Tibial nerve (tissue), 4 donors: ENCODE measurements around the gene PARP16. TPM values are rescaled to one million over a fixed set of nuclear protein-coding genes. Genes with fewer than 3 reads are reported as not detected.

ENCODE experiments used
- DNase-seq, 2 donors: peaks; one replicate each; pipeline ENCODE4 v3.0.0-alpha.2; 2019; ENCODE audit warnings: low spot score in 2 of 2
- H3K27ac ChIP-seq, 4 donors: fragments of 200-600 bp; sonication (generic) in 3 of 4; one replicate each; pipeline ENCODE4 v1.5.1; 2017 to 2019; ENCODE audit warnings: mild to moderate bottlenecking in 1 of 4
- H3K27me3 ChIP-seq, 2 donors: fragments of 200-600 bp; sonication (generic) in 1 of 2; one replicate each; pipeline versions ENCODE4 v1.5.1 to v1.6.0; 2017 to 2019
- H3K36me3 ChIP-seq, 3 donors: fragments of 200-600 bp; sonication (generic); one replicate each; pipeline ENCODE4 v1.5.1; 2018 to 2019
- H3K4me1 ChIP-seq, 4 donors: fragments of 200-600 bp; sonication (generic) in 3 of 4; one replicate each; pipeline ENCODE4 v1.5.1; 2017 to 2019
- H3K4me3 ChIP-seq, 4 donors: fragments of 200-600 bp; sonication (generic) in 3 of 4; one replicate each; pipeline ENCODE4 v1.5.1; 2017 to 2019; ENCODE audit warnings: mild to moderate bottlenecking in 1 of 4, moderate library complexity in 1 of 4
- H3K9me3 ChIP-seq, 4 donors: fragments of 200-600 bp; sonication (generic) in 3 of 4; one replicate each; pipeline ENCODE4 v1.5.1; 2017 to 2019
- CTCF ChIP-seq, 5 experiments: fragments of 200-600 bp in 3 of 5; fragments of 450-650 bp in 2 of 5; sonication (generic) in 3 of 5; IDR thresholded peaks; one replicate each; pipeline ENCODE4 v1.5.1; 2016 to 2019; ENCODE audit warnings: antibody characterized with exemption in 5 of 5, mild to moderate bottlenecking in 3 of 5, moderate library complexity in 2 of 5
- EP300 ChIP-seq, 2 donors: sonication (generic); formaldehyde crosslinking; IDR thresholded peaks; one replicate each; pipeline ENCODE4 v1.6.1; 2017; ENCODE audit warnings: antibody characterized with exemption in 2 of 2, mild to moderate bottlenecking in 1 of 2
- POLR2A ChIP-seq, 2 donors: fragments of 450-650 bp; IDR thresholded peaks; one replicate each; pipeline ENCODE4 v1.6.1; 2017; ENCODE audit warnings: antibody characterized with exemption in 2 of 2, mild to moderate bottlenecking in 2 of 2, moderate library complexity in 2 of 2
- WGBS, 2 donors: methylation state at CpG; one replicate each; pipeline ENCODE4 v1.1.5; 2018; 5-methylcytosine and 5-hydroxymethylcytosine counted together
- small RNA-seq: library from RNA; depleted of rRNA; stranded (forward); fragments of <200 nt; gene quantifications from one replicate; pipeline ENCODE3, GENCODE V24; 2016
- total RNA-seq, 4 donors: library from RNA; depleted of rRNA; stranded (reverse); fragments of >200 nt; gene quantifications; one replicate each; pipeline ENCODE4 v1.1.0, GENCODE V29; 2016

Gene PARP16
- total RNA-seq, 4 donors from 2014 or later = 5.9 to 15.5 (median 12.1) TPM

GRCh38 chr15:65209701-65210643 is 76.7 kb downstream of the PARP16 start:
- no peaks in the 10 kb centered on the region for H3K36me3 ChIP-seq
- peaks cover 0 to 51% (median 10%) of the 10 kb centered on the region in 4 donors for H3K4me1 ChIP-seq
- peak overlapping the region in 1 of 4 donors; percentile 20 for H3K4me3 ChIP-seq
- TF ChIP-seq CTCF (IDR thresholded peaks at IDR 0.05) (no peak), EP300 (IDR thresholded peaks at IDR 0.05) (no peak), POLR2A (IDR thresholded peaks at IDR 0.05) (no peak)
- no peaks in the 10 kb centered on the region for H3K9me3 ChIP-seq
- H3K27ac ChIP-seq = peak overlapping the region in 3 of 4 donors; percentile 30 to 69 (median 32)
- peak in 1 of 2 donors; percentile 24 for DNase-seq
- 47 to 50% methylated on average over 17 of the region's 17 CpGs for WGBS, 2 donors
- no peaks in the 10 kb centered on the region for H3K27me3 ChIP-seq

GRCh38 chr15:65208647-65209046 is 78.0 kb downstream of the PARP16 start:
- no peak overlapping the region for H3K4me3 ChIP-seq
- no peaks in the 10 kb centered on the region for H3K27me3 ChIP-seq
- 90 to 97% methylated on average over 2 of the region's 2 CpGs for WGBS, 2 donors
- H3K36me3 ChIP-seq = peaks cover 0 to 6% (median 0%) of the 10 kb centered on the region in 3 donors
- no peak overlapping the region for H3K27ac ChIP-seq
- peaks cover 0 to 48% (median 10%) of the 10 kb centered on the region in 4 donors for H3K4me1 ChIP-seq
- no peaks in the 10 kb centered on the region for H3K9me3 ChIP-seq
- TF ChIP-seq EP300 (IDR thresholded peaks at IDR 0.05) = no peak
- no peak for TF ChIP-seq POLR2A (IDR thresholded peaks at IDR 0.05)
- no peak for DNase-seq

Small RNAs within 50 kb of the gene (small RNA-seq; reads per million reads assigned to genes)
- not detected for gene AC068213.1
- 12,358 reads per million, percentile 100 among the genes with 10 or more reads in this experiment for gene RNU5A-1
- gene RNU5B-1 = 2,250 reads per million, percentile 99 among the genes with 10 or more reads in this experiment
- gene RNU6-686P = not detected
- gene SNORA24B = not detected

Other genes with a start within 250 kb of the PARP16 start
- gene SLC51B, start 241.5 kb downstream of the PARP16 start, total RNA-seq = 1 to 10 TPM in 1 of 4 donors, not detected in 3; 2.7 TPM
- 10 to 100 TPM; 41.4 to 83.5 (median 78.7) TPM for gene RASL12, start 218.9 kb downstream of the PARP16 start, total RNA-seq
- gene KBTBD13, start 210.1 kb downstream of the PARP16 start, total RNA-seq = not detected
- 10 to 100 TPM in 3 of 4 donors, 1 to 10 TPM in 1; 8.4 to 16.7 (median 14.0) TPM for gene UBAP1L, start 171.7 kb downstream of the PARP16 start, total RNA-seq
- gene PDCD7, start 153.1 kb downstream of the PARP16 start, total RNA-seq = 10 to 100 TPM; 27.9 to 57.5 (median 37.8) TPM
- 10 to 100 TPM; 29.5 to 96.7 (median 69.7) TPM for gene CLPX, start 101.5 kb downstream of the PARP16 start, total RNA-seq
- 100 to 1,000 TPM in 1 of 4 donors, 10 to 100 TPM in 2, 1 to 10 TPM in 1; 7.8 to 209 (median 55.5) TPM for gene CILP, start 75.4 kb downstream of the PARP16 start, total RNA-seq
- gene RNU5A-1, start 9.2 kb upstream of the PARP16 start, total RNA-seq = not detected
- not detected for gene RNU5B-1, start 17.8 kb upstream of the PARP16 start, total RNA-seq
- gene IGDCC3, start 91.1 kb upstream of the PARP16 start, total RNA-seq = not detected
- gene IGDCC4, start 136.1 kb upstream of the PARP16 start, total RNA-seq = 1 to 10 TPM in 2 of 4 donors, under 1 TPM in 2; 0.59 to 2.0 (median 1.1) TPM
- 10 to 100 TPM; 31.2 to 49.4 (median 37.6) TPM for gene DPP8, start 230.8 kb upstream of the PARP16 start, total RNA-seq
- gene HACD3, start 243.6 kb upstream of the PARP16 start, total RNA-seq = 10 to 100 TPM; 44.1 to 60.3 (median 49.8) TPM